GM12891 (cell line): Measurements from ENCODE around the gene HOXB13.

ENCODE experiments used
- DNase-seq: peaks from one replicate; pipeline ENCODE4 v3.0.0; 2011; ENCODE audit warnings: low spot score; ENCODE audit not compliant: insufficient read length
- FAIRE-seq: peaks from 2 replicates; lab custom pipeline; 2011; peaks lifted over from hg19 to GRCh38; lab: Jason Lieb, UNC
- PAX5 ChIP-seq: IDR thresholded peaks from 2 replicates; pipeline ENCODE4 v1.6.1; 2011; ENCODE audit warnings: low read length, moderate library complexity, mild to moderate bottlenecking; ENCODE audit not compliant: insufficient read depth, severe bottlenecking
- POLR2A ChIP-seq: IDR thresholded peaks from 2 replicates; pipeline ENCODE4 v1.6.1; 2011; ENCODE audit warnings: low read depth, low read length, control low read depth
- POLR2AphosphoS5 ChIP-seq: IDR thresholded peaks from 2 replicates; pipeline ENCODE4 v1.6.1; 2011; ENCODE audit warnings: low read depth, low read length, control low read depth
- POU2F2 ChIP-seq: IDR thresholded peaks from 2 replicates; pipeline ENCODE4 v1.6.1; 2011; ENCODE audit warnings: low read depth, mild to moderate bottlenecking, control low read depth, low read length, moderate library complexity
- SPI1 ChIP-seq: IDR thresholded peaks from 2 replicates; pipeline ENCODE4 v1.6.1; 2011; ENCODE audit warnings: low read depth, low read length, control low read depth
- TAF1 ChIP-seq: IDR thresholded peaks from 2 replicates; pipeline ENCODE4 v1.6.1; 2011; ENCODE audit warnings: low read depth, low read length, control low read depth

The HOXB13 gene

DNA sequence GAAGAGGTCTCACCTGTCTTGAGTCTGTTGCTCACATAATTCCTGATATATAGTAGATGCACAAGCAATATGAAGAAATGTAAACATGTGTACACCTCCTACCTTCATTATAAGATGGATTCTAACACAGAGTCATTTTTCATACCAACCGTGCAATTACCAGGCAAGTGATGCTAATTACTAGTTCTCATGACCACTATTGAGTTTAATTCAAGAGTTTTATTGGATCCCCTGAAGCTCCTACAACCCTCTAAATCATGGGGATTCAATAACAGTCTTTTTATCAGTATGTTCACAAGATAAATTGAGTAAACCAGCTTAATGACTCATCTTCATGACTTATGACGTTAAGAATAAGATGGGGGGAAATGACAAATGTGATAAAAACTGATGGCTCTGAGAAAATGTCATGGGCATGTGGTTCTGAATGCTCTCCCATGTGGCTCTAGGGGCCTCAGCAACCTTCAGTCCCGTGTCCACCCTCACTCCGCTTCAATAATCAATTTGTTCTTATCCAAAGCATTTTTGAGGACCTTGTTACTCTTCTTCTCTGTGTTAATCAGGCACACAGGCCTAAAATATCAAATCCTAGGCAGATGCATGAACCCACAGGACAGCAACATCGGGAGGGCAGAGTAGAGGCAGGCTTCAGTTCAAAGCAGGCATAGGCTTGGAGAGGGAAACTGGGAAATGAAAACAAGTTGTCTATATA lies 49.0 kb downstream of the HOXB13 start:
- DNase-seq (no peak), FAIRE-seq (no peak)
- TF ChIP-seq PAX5 (no peak), POU2F2 (no peak), POLR2A (no peak), POLR2AphosphoS5 (no peak), TAF1 (no peak), SPI1 (no peak)

DNA sequence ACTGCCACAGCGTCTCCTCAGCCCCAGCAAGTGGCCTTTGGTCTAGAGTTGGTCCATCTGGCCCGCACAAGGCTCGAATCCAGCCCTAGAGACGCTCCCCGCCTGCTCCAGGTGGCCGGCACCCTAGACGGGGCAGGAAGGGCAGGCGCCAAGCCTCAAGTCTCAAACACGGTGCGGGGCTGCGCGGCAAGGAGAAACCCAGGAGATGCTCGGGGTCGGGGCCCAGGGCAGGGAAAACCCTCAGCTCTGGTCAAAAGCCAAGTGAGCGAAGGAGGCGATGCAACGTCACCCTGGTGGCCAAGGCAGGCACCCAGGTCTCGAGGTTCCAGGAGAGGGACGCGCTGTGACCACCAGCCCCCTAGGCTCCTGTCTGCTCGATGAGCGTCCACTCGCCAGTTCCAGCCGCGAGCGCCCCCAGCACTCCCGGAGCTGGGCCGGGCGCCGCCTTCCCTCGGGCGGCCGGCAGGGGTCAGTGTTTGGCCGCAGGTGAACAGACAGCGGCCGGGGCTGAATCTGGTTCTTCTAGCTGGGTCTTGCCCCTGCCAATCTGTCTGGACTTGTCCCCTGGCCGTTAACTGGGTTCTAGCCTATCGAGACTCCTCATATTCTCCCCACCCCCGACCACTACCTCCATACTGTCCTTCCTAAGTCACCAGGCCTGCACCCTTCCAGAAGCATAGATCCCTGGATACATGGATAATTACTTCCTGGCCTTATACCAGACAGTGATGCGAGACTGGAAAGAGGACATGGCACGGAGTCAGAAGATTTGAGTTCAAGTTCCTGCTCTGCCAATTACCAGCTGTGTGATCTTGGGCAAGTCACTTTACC lies 50.2 kb downstream of the HOXB13 start:
- TF ChIP-seq POLR2AphosphoS5 (no peak), PAX5 (no peak), POU2F2 (no peak), SPI1 (no peak), POLR2A (no peak), TAF1 (no peak)
- DNase-seq, result peak; percentile 70
- FAIRE-seq, result peak; percentile 76

DNA sequence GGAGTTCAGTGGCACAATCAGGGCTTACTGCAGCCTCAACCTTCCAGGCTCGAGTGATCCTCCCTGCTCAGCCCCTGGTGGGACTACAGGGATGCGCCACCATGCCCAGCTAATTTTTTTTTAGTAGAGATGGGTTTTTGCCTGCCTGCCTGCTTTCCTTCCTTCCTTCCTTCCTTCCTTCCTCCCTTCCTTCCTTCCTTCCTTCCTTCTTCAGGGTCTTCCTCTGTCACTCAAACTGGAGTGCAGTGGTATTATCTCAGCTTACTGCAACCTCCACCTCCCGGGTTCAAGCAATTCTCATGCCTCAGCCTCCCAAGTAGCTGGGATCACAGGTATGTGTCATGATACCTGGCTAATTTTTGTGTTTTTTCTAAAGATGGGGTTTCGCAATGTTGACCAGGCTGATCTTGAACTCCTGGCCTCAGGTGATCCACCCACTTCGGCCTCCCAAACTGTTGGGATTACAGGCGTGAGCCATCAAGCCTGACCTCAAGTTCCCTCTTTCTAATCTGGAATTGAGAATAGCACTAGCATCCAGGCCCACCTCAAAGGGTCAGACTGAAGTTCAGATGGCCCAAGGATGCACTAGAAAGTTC lies 51.5 kb downstream of the HOXB13 start:
- FAIRE-seq, result no peak
- TF ChIP-seq POLR2AphosphoS5, result no peak
- TF ChIP-seq POLR2A, result no peak
- TF ChIP-seq POU2F2, result no peak
- TF ChIP-seq SPI1, result no peak
- no peak for TF ChIP-seq TAF1
- no peak for TF ChIP-seq PAX5
- DNase-seq, result no peak
